ENCODE measurements around the gene EXOC7.

The EXOC7 gene

GRCh38 chr17:76036497-76037261 is 66.9 kb downstream of the EXOC7 start:
- DNase-seq, result no peak

GRCh38 chr17:76034428-76035350 is 68.9 kb downstream of the EXOC7 start:
- no peak for DNase-seq

- no peak for DNase-seq
These were observed 70.4 kb downstream of the EXOC7 start for GRCh38 chr17:76033139-76033538.

- DNase-seq, result no peak
These were observed 70.8 kb downstream of the EXOC7 start for GRCh38 chr17:76032780-76033108.

- no peak for DNase-seq
These were observed 71.4 kb downstream of the EXOC7 start for GRCh38 chr17:76032073-76032779.
